Right atrium auricular region (tissue), 2 donors: Measurements from ENCODE around the gene RNF222. TPM values are rescaled to one million over a fixed set of nuclear protein-coding genes. Genes with fewer than 3 reads are reported as not detected.

Experiments used
- DNase-seq: peaks from one replicate; pipeline ENCODE4 v3.0.0-alpha.2; 2019; ENCODE audit warnings: low spot score
- H3K27ac ChIP-seq, 2 donors: fragments of 200-600 bp; sonication (generic); 1 replicate in 1 of 2; 2 replicates in 1 of 2; pipeline ENCODE4 v1.5.1; 2016 to 2019
- H3K27me3 ChIP-seq, 2 donors: fragments of 200-600 bp; sonication (generic); one replicate each; pipeline versions ENCODE4 v1.5.1 to v1.6.0; 2017 to 2019
- H3K36me3 ChIP-seq: fragments of 200-600 bp; sonication (generic); one replicate; pipeline ENCODE4 v1.5.1; 2016
- H3K4me1 ChIP-seq, 2 donors: fragments of 200-600 bp; sonication (generic); one replicate each; pipeline versions ENCODE4 v1.5.1 to v1.6.0; 2017 to 2019
- H3K4me3 ChIP-seq, 2 donors: fragments of 200-600 bp; sonication (generic); 1 replicate in 1 of 2; 2 replicates in 1 of 2; pipeline ENCODE4 v1.5.1; 2017 to 2019; ENCODE audit warnings: mild to moderate bottlenecking in 1 of 2, moderate library complexity in 1 of 2
- H3K9me3 ChIP-seq, 2 donors: fragments of 200-600 bp; sonication (generic); one replicate each; pipeline ENCODE4 v1.5.1; 2019
- total RNA-seq, 2 donors: library from RNA; depleted of rRNA; stranded (reverse); fragments of >200 nt; gene quantifications; one replicate each; pipeline ENCODE4 v1.1.0, GENCODE V29; 2016
- TF ChIP-seq, protein P1 (sequence below), 2 donors: fragments of 200-600 bp; sonication (generic); IDR thresholded peaks; one replicate each; pipeline ENCODE4 v1.5.1; 2019; ENCODE audit warnings: antibody characterized with exemption in 2 of 2

Gene RNF222
- total RNA-seq, 2 donors from 2014 or later, result not detected

DNA sequence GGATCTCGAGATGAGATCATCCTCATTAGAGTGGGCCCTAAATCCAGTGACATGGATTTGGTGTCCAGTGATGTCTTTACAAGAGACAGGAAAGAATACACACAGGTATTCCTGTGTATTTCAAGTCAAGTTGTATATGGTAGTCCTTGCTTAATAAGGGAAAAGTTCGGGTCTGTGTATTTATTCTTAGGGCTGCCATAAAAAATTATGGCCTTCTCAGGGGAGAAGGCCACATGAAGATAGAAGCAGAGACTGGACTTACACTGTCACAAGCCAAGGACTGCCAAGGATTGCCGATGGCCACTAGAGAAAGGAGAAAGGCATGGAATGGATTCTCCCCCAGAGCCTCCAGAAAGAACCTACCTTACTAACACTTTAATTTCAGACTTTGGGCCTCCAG is 29.4 kb downstream of the RNF222 start:
- Histone ChIP-seq H3K27ac (peak overlapping the region in 1 of 2 donors; percentile 11), H3K4me3 (no peak overlapping the region), H3K27me3 (no peaks in the 10 kb centered on the region), H3K9me3 (no peaks in the 10 kb centered on the region), H3K4me1 (peaks cover 0 to 28% of the 10 kb centered on the region in 2 donors), H3K36me3 (peaks cover 28% of the 10 kb centered on the region)
- no peak for DNase-seq
- TF ChIP-seq, protein P1, sequence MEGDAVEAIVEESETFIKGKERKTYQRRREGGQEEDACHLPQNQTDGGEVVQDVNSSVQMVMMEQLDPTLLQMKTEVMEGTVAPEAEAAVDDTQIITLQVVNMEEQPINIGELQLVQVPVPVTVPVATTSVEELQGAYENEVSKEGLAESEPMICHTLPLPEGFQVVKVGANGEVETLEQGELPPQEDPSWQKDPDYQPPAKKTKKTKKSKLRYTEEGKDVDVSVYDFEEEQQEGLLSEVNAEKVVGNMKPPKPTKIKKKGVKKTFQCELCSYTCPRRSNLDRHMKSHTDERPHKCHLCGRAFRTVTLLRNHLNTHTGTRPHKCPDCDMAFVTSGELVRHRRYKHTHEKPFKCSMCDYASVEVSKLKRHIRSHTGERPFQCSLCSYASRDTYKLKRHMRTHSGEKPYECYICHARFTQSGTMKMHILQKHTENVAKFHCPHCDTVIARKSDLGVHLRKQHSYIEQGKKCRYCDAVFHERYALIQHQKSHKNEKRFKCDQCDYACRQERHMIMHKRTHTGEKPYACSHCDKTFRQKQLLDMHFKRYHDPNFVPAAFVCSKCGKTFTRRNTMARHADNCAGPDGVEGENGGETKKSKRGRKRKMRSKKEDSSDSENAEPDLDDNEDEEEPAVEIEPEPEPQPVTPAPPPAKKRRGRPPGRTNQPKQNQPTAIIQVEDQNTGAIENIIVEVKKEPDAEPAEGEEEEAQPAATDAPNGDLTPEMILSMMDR (IDR thresholded peaks at IDR 0.05), result no peak

DNA sequence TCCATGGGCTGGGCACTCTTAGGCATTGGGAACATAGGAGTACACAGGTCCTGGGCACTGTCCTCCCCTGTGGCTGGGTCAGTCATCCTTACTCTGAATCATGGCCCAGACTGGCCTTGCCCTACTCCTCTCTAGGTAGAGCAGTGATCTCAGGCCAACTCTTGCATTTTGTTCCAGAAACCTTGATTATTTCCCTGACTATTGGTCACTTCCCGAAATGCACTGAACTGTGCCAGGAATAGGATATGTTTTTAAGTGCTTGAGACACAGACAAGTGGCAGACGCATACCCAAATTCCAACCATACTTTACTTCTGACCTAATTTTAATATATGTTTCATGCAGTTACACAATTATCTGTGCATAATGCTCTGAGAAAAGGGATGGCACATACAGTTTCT is 31.4 kb downstream of the RNF222 start:
- H3K27me3 ChIP-seq, result no peaks in the 10 kb centered on the region
- no peaks in the 10 kb centered on the region for H3K9me3 ChIP-seq
- H3K4me3 ChIP-seq, result no peak overlapping the region
- TF ChIP-seq, protein P1 (IDR thresholded peaks at IDR 0.05), result no peak
- DNase-seq, result no peak
- H3K4me1 ChIP-seq, result peaks cover 0 to 33% of the 10 kb centered on the region in 2 donors
- H3K27ac ChIP-seq, result peak overlapping the region; percentile 51 to 65
- H3K36me3 ChIP-seq, result peaks cover 28% of the 10 kb centered on the region

DNA sequence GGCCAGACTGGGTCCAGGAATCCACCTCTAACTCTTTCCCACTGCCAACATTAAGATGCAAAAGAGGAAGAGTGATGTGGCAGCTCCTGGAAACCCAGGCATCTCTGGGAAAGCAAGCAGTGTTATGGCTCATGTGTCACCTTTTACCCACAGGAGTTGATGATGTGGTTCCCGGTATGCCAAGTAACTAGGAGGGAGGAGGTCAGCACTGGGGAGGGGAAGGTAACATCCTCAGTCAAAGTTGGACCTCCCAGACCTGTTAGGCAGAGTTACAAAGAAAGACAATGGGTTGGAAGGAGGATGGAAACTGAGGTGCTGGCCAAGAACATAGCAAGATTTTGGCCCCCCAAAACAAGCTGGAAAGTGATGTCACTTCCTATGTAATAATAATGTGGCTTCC is 32.5 kb downstream of the RNF222 start:
- no peak for DNase-seq
- Histone ChIP-seq H3K27ac (peak overlapping the region; percentile 51 to 65), H3K4me1 (peaks cover 0 to 39% of the 10 kb centered on the region in 2 donors)

DNA sequence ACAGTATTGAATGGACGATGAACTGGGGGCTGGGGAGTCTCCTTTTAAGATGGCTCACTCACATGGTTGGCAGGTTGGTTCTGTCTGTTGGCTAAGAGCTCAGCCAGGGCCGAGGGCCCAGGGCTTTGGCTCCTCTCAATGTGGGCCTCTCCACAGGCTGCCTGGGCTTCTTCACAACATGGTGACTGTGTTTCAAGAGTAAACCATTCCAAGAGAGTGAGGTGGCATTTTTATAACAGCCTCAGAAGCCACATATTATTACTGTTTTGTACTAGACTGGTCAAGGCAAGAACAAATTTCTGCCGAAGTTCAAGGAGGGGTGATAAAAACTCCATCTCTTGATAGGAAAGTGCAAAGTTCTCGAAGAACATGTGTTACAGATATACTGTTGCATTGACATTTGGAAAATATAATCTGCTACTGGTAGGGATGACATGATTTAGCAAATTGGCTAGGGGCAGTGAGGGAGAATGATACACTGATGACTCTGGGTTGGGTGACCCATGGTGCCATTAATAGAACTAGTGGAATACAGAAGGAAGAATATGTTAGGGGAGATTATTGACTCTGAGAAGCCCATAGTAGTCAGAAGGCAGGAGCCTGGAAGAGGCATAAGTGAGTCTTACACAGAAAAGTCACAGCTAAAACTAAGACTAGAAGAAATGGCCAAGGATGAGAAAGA is 34.8 kb downstream of the RNF222 start:
- no peaks in the 10 kb centered on the region for H3K9me3 ChIP-seq
- H3K27me3 ChIP-seq, result no peaks in the 10 kb centered on the region
- TF ChIP-seq, protein P1 (IDR thresholded peaks at IDR 0.05), result no peak
- H3K36me3 ChIP-seq, result peaks cover 7% of the 10 kb centered on the region
- DNase-seq, result no peak
- H3K27ac ChIP-seq, result no peak overlapping the region
- H3K4me3 ChIP-seq, result no peak overlapping the region
- H3K4me1 ChIP-seq, result peaks cover 0 to 45% of the 10 kb centered on the region in 2 donors

More for the DNA sequence above, 32.5 kb downstream of the RNF222 start:
- no peaks in the 10 kb centered on the region for H3K27me3 ChIP-seq
- peaks cover 23% of the 10 kb centered on the region for H3K36me3 ChIP-seq
- H3K4me3 ChIP-seq, result no peak overlapping the region
- no peaks in the 10 kb centered on the region for H3K9me3 ChIP-seq
- TF ChIP-seq, protein P1 (IDR thresholded peaks at IDR 0.05), result no peak

DNA sequence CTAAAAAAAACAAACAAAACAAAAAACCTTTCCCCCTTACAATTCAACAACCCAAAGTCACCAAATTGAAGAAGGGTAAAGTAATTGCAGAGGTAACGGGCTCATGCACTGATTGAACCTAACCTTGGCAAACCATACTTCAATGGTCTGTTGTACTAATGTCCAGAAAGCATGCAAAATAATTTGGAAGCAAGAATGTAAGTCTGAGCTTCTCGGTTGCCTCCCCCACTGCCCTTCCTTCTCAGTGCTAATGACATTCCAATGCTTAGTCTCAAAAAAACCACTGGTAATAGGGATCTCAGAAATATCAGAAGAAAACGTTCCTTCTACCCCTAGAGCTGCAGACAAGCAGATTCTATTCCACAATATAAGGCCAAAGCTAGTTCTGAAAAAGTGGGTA is 36.9 kb downstream of the RNF222 start:
- peaks cover 7% of the 10 kb centered on the region for H3K36me3 ChIP-seq
- no peak for DNase-seq
- no peaks in the 10 kb centered on the region for H3K9me3 ChIP-seq
- TF ChIP-seq, protein P1 (IDR thresholded peaks at IDR 0.05), result no peak
- H3K27ac ChIP-seq, result peak overlapping the region in 1 of 2 donors; percentile 42
- no peaks in the 10 kb centered on the region for H3K27me3 ChIP-seq
- peaks cover 0 to 31% of the 10 kb centered on the region in 2 donors for H3K4me1 ChIP-seq
- no peak overlapping the region for H3K4me3 ChIP-seq

DNA sequence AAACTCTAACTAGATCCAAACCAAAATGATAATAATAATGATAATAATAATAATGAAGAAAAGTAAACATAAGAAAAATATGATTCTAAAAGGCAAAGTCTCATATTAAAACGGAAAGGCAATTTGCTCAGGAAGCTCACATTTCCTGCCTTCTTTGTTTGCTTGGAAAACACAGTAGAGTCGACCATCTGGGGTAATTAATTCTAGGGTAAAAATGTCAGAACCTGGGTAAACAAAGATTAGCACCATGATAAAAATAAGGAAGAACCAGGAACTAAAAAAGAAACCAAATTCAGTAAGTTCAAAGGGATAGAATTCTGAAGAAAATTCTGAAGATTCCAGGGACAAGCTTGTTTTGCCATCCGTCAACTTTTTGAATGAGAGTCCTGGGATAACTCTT is 37.4 kb downstream of the RNF222 start:
- TF ChIP-seq, protein P1 (IDR thresholded peaks at IDR 0.05), result no peak
- H3K4me3 ChIP-seq, result no peak overlapping the region
- H3K9me3 ChIP-seq, result no peaks in the 10 kb centered on the region
- peaks cover 7% of the 10 kb centered on the region for H3K36me3 ChIP-seq
- H3K27me3 ChIP-seq, result no peaks in the 10 kb centered on the region
- H3K4me1 ChIP-seq, result peaks cover 0 to 26% of the 10 kb centered on the region in 2 donors
- DNase-seq, result no peak
- H3K27ac ChIP-seq, result peak overlapping the region in 1 of 2 donors; percentile 42
